KMS-11 (cell line): ENCODE measurements around the gene COMMD9.

Experiments
- H2AFZ ChIP-seq: fragments of 200-600 bp; sonication (generic); 2 replicates; pipeline ENCODE4 v1.6.1; 2016; ENCODE audit warnings: antibody characterized with exemption, mixed run types, low read depth
- H3K27ac ChIP-seq: fragments of 200-600 bp; sonication (generic); 2 replicates; pipeline ENCODE4 v1.6.1; 2016; ENCODE audit warnings: mild to moderate bottlenecking, mixed run types
- H3K27me3 ChIP-seq: fragments of 200-600 bp; sonication (generic); 2 replicates; pipeline ENCODE4 v1.6.1; 2017; ENCODE audit warnings: mild to moderate bottlenecking, low read depth, mixed run types, moderate library complexity; ENCODE audit not compliant: insufficient read depth
- H3K36me3 ChIP-seq: fragments of 200-600 bp; sonication (generic); 2 replicates; pipeline ENCODE4 v1.6.1; 2017; ENCODE audit warnings: mild to moderate bottlenecking, mixed run types; ENCODE audit not compliant: insufficient read depth
- H3K4me1 ChIP-seq: fragments of 200-600 bp; sonication (generic); 2 replicates; pipeline ENCODE4 v1.6.1; 2016; ENCODE audit warnings: mild to moderate bottlenecking, low read depth, mixed run types; ENCODE audit not compliant: poor library complexity, severe bottlenecking
- H3K4me2 ChIP-seq: fragments of 200-600 bp; sonication (generic); 2 replicates; pipeline ENCODE4 v1.7.0; 2016; ENCODE audit warnings: mild to moderate bottlenecking, mixed run types
- H3K4me3 ChIP-seq: fragments of 200-600 bp; sonication (generic); IDR thresholded peaks from 2 replicates; pipeline ENCODE4 v1.6.1; 2017; ENCODE audit warnings: low read depth, low read length, mixed read lengths; ENCODE audit not compliant: insufficient read depth
- H3K79me2 ChIP-seq: fragments of 200-600 bp; sonication (generic); 2 replicates; pipeline ENCODE4 v1.6.1; 2016; ENCODE audit warnings: low read depth, mixed run types; ENCODE audit not compliant: insufficient read depth
- H3K9ac ChIP-seq: fragments of 200-600 bp; sonication (generic); 2 replicates; pipeline ENCODE4 v1.6.1; 2016; ENCODE audit warnings: mild to moderate bottlenecking, mixed run types
- H4K20me1 ChIP-seq: fragments of 200-600 bp; sonication (generic); 2 replicates; pipeline ENCODE4 v1.6.1; 2016; ENCODE audit warnings: mild to moderate bottlenecking, mixed run types; ENCODE audit not compliant: insufficient read depth
- TF ChIP-seq, protein P1 (sequence below): fragments of 200-600 bp; sonication (generic); conservative IDR thresholded peaks from 2 replicates; pipeline ENCODE4 v1.6.1; 2017; ENCODE audit warnings: low read depth, mild to moderate bottlenecking, antibody characterized with exemption, low read length, moderate library complexity, mixed read lengths

The COMMD9 gene

DNA sequence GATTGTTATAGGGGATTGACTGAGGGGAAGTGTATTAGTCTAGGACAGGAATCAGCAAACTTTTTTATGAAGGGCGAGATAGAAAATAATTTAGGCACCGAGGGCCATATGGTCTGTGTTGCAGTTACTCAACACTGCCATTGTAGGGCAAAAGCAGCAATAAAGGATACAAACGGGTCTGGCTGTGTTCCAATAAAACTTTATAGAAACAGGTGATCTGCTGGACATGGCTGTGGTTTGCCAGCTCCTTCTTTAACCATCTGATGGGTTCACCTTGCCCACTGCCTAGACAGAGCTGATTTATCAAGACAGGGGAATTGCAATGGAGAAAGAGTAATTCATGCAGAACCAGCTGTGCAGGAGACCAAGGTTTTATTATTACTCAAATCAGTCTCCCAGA lies 26.8 kb upstream of the COMMD9 start:
- Histone ChIP-seq H3K9ac (no peak overlapping the region), H3K36me3 (no peaks in the 10 kb centered on the region), H3K4me2 (no peak overlapping the region), H3K79me2 (no peaks in the 10 kb centered on the region), H2AFZ (no peak overlapping the region), H4K20me1 (no peaks in the 10 kb centered on the region), H3K27ac (no peak overlapping the region), H3K4me1 (no peaks in the 10 kb centered on the region), H3K27me3 (no peaks in the 10 kb centered on the region), H3K4me3 (no peak overlapping the region)
- TF ChIP-seq, protein P1, sequence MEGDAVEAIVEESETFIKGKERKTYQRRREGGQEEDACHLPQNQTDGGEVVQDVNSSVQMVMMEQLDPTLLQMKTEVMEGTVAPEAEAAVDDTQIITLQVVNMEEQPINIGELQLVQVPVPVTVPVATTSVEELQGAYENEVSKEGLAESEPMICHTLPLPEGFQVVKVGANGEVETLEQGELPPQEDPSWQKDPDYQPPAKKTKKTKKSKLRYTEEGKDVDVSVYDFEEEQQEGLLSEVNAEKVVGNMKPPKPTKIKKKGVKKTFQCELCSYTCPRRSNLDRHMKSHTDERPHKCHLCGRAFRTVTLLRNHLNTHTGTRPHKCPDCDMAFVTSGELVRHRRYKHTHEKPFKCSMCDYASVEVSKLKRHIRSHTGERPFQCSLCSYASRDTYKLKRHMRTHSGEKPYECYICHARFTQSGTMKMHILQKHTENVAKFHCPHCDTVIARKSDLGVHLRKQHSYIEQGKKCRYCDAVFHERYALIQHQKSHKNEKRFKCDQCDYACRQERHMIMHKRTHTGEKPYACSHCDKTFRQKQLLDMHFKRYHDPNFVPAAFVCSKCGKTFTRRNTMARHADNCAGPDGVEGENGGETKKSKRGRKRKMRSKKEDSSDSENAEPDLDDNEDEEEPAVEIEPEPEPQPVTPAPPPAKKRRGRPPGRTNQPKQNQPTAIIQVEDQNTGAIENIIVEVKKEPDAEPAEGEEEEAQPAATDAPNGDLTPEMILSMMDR, result no peak

DNA sequence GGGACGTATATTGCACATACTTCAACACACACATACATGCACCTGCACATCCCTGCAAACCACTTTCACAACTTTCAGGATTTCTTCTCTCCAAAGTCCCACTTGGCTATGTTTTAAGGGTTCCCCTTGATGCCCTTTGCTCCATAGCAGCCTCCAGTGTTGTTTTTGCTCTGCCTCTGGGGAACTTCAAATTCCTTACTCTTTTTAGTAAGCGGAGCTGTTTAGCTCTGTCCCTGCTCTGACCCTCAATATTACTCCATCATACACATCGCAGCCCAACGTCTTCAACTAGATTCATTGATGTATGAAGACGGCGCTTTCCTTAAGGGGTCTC lies 25.2 kb upstream of the COMMD9 start:
- no peaks in the 10 kb centered on the region for H3K4me1 ChIP-seq
- TF ChIP-seq, protein P1, result no peak
- no peak overlapping the region for H3K27ac ChIP-seq
- no peak overlapping the region for H3K4me3 ChIP-seq
- H2AFZ ChIP-seq, result no peak overlapping the region
- no peaks in the 10 kb centered on the region for H3K27me3 ChIP-seq
- no peaks in the 10 kb centered on the region for H3K79me2 ChIP-seq
- no peaks in the 10 kb centered on the region for H4K20me1 ChIP-seq
- H3K4me2 ChIP-seq, result no peak overlapping the region
- no peaks in the 10 kb centered on the region for H3K36me3 ChIP-seq
- no peak overlapping the region for H3K9ac ChIP-seq

DNA sequence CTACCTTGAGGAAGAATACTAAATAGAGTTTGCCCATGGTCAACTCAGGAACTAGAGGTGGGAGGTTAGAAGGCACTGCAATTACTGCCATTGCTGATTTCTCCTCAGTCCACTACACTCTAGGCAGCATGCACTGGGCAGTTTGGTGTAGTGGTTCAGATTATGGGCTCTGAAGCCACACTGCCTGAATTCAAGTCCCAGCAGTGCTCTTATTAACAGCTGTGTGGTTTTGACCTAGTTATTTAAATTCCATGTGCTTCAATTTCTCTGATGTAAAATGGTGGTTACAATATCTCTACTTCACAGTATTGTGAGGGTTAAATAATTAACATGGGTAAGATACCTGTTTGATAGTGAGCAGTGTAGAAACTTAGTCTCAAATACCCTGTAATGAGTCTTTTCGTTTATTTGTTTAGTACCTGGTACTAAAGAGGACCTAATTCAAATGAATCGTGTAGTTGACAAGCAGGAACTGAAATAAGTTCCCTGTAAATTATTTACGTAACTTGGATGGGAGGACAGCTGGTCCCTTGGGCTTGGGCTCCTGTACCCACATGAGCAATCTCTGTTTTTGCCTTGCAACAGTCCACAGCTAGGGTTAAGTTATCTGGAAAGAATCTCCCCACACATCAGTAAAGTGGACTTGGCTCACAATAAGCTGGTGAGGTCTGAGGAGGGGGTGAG lies 24.7 kb upstream of the COMMD9 start:
- Histone ChIP-seq H3K9ac (no peak overlapping the region), H2AFZ (no peak overlapping the region), H3K27ac (no peak overlapping the region), H3K4me3 (no peak overlapping the region), H3K4me2 (no peak overlapping the region), H3K4me1 (no peaks in the 10 kb centered on the region), H3K36me3 (no peaks in the 10 kb centered on the region), H4K20me1 (no peaks in the 10 kb centered on the region), H3K27me3 (no peaks in the 10 kb centered on the region), H3K79me2 (no peaks in the 10 kb centered on the region)
- TF ChIP-seq, protein P1, result no peak

DNA sequence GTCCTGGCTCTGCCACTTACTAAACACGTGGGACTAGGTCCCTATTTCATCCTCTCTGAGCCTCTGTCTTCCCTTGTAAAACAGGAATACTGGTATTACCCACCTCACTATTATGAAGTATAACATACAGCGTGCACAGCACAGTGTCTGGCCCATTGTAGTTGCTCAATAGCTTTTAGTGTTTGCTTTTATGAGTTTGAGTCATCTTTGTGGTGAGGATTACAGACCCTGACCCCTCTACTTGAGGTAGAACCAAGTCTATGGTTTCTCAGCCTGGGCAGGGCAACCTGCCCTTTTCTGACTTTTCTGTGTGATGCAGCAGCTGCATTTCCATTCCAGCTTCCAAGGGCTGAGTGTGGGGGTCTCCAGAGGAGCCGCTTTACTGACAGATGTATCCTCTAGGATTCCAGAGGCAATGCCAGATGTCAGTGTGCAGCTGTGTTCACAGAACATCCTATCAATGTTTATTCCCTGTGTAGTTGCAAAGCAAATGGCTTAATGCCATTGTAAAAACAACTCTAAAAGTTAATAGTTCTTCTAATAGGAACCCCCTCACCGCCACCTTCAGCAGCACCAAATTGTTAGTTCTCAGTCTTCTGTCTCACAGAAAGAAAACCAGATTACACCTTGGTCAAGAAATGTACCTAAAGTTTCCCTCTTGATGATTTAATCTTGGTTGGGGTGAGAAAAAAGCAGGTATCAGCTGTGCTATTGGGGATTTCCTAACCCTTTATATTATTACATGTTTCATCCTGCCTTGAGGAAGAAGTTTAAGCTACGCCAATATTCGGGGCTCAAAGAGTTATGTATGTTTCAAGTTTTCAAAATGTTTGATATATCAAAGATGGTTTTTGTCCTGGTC lies 23.6 kb upstream of the COMMD9 start:
- TF ChIP-seq, protein P1, result no peak
- Histone ChIP-seq H4K20me1 (no peaks in the 10 kb centered on the region), H3K4me1 (no peaks in the 10 kb centered on the region), H3K9ac (no peak overlapping the region), H3K27ac (no peak overlapping the region), H3K4me2 (no peak overlapping the region), H3K4me3 (no peak overlapping the region), H3K36me3 (no peaks in the 10 kb centered on the region), H2AFZ (no peak overlapping the region), H3K27me3 (no peaks in the 10 kb centered on the region), H3K79me2 (no peaks in the 10 kb centered on the region)
